Measurements from ENCODE around the gene AP3D1. TPM values are rescaled to one million over a fixed set of nuclear protein-coding genes. Genes with fewer than 3 reads are reported as not detected.

The AP3D1 gene
- total and polyA plus RNA-seq, 9 of the 15 experiments (the other 6 are each of a cell fraction or from before 2014, with no cell fraction given), result 1.2 to 86.1 (median 35.9) TPM

GRCh38 chr19:2171349-2172145 lies 20.2 kb upstream of the AP3D1 start (continued):
- TF ChIP-seq MYC (IDR thresholded peaks at IDR 0.05; ENCODE audit: low read depth, low read length), result peak; percentile 24; the same call in 1 of the 2 replicates
- TF ChIP-seq MYC (CRISPR knock-in tag; IDR thresholded peaks at IDR 0.05; ENCODE audit: borderline replicate concordance, low read depth), result no peak
- TF ChIP-seq RBBP5 (IDR thresholded peaks at IDR 0.05; ENCODE audit: borderline replicate concordance, insufficient read depth, low read length, poor library complexity, severe bottlenecking), result no peak
- TF ChIP-seq ZNF398 (CRISPR knock-in tag; IDR thresholded peaks at IDR 0.05), result no peak
- TF ChIP-seq ATF3 (IDR thresholded peaks at IDR 0.05), result peak; percentile 20; the same call in 1 of the 2 replicates
- TF ChIP-seq ATF3 (CRISPR knock-in tag; conservative IDR thresholded peaks at IDR 0.05), result no peak
- TF ChIP-seq SRSF3 (IDR thresholded peaks at IDR 0.05; ENCODE audit: insufficient read depth, low read length), result no peak
- peak; percentile 95 for TF ChIP-seq TEAD4 (IDR thresholded peaks at IDR 0.05; ENCODE audit: low read length)
- TF ChIP-seq TEAD4 (CRISPR knock-in tag; IDR thresholded peaks at IDR 0.05; ENCODE audit: borderline replicate concordance), result no peak
- peak; percentile 72; the same call in 1 of the 2 replicates for TF ChIP-seq PHB2 (IDR thresholded peaks at IDR 0.05; ENCODE audit: low read depth)
- TF ChIP-seq TRIM24 (IDR thresholded peaks at IDR 0.05), result peak; percentile 13 to 59; a peak in 3 of 4 replicates
- peak; percentile 70 for TF ChIP-seq MTA1 (IDR thresholded peaks at IDR 0.05; ENCODE audit: borderline replicate concordance)
- peak; percentile 75 for TF ChIP-seq HES1 (IDR thresholded peaks at IDR 0.05; ENCODE audit: low read depth)
- TF ChIP-seq ZNF174 (CRISPR knock-in tag; IDR thresholded peaks at IDR 0.05), result no peak
- TF ChIP-seq CREB5 (CRISPR knock-in tag; IDR thresholded peaks at IDR 0.05), result no peak
- TF ChIP-seq ZBTB34 (CRISPR knock-in tag; IDR thresholded peaks at IDR 0.05), result no peak
- no peak for TF ChIP-seq TAF15 (IDR thresholded peaks at IDR 0.05; ENCODE audit: low read depth, low read length)
- no peak for TF ChIP-seq SRSF1 (IDR thresholded peaks at IDR 0.05; ENCODE audit: low read depth, low read length)
- TF ChIP-seq RBM39 (optimal IDR thresholded peaks at IDR 0.05; ENCODE audit: low read depth, low read length), result peak; percentile 64
- 0 out of 2 replicates have a peak, but pooled peaks have one; percentile 34 for TF ChIP-seq MECOM (CRISPR knock-in tag; IDR thresholded peaks at IDR 0.05)
- TF ChIP-seq TCF7L2 (IDR thresholded peaks at IDR 0.05; ENCODE audit: low read depth, low read length), result no peak
